GM10266 (cell line): Measurements from ENCODE around the gene DCTN3.
A peak's percentile ranks its signal among the peaks of the same experiment; 100 is the strongest.

Experiments used
- DNase-seq: peaks from one replicate; pipeline ENCODE4 v3.0.0; 2012; ENCODE audit errors: extremely low spot score
- TF ChIP-seq, protein P1 (sequence below): IDR thresholded peaks from 2 replicates; pipeline ENCODE4 v1.5.1; 2012; ENCODE audit warnings: mild to moderate bottlenecking, low read depth; ENCODE audit not compliant: control insufficient read depth, insufficient read depth; ENCODE audit errors: missing control alignments

Gene DCTN3

DNA sequence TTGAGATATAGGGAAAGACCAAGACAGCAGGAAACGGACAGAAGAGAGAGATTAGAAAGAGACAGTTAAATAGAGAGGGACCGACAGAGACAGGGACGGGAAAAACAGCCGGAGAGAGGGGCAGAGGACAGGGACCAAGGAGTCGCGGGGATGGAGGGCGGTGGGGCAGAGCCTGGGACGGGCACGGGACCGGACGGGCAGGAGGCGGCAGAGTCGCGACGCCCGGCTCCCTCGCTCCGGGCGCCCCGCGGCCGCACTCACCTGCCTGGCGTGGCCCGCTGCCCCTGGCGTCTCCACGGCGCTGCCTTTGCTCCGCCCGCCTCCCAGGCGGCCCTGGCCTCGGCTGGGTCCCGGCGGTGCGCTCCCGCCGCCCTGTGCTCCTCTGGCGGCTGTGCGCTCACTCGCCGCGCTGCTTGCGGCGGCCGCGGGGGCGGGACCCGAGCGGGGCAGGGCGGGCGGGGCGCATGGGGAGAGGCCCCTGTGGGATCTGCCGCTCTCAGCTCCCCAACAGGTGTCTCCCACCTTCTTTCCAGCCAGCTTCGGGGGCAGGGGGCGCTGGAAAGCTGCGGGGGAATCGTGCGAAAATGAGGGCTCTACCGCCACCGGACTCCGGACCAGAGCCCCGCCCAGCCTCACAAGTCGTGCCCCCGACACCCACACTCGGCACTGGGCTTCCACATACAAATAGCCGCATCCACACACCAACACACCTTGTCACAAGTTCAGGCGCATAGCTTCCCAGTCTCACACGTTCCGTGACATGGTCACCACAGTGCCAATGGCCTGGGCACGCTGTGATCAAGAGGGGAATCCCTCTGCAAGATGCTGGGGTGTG, 8.6 kb upstream of the DCTN3 start, which contains the start of gene ARID3C:
Gene ARID3C, minus strand, starts transcription at position 411 of the 835 bp plus-strand sequence. CDS start 1,052 bp downstream, outside the sequence.
- TF ChIP-seq, protein P1, sequence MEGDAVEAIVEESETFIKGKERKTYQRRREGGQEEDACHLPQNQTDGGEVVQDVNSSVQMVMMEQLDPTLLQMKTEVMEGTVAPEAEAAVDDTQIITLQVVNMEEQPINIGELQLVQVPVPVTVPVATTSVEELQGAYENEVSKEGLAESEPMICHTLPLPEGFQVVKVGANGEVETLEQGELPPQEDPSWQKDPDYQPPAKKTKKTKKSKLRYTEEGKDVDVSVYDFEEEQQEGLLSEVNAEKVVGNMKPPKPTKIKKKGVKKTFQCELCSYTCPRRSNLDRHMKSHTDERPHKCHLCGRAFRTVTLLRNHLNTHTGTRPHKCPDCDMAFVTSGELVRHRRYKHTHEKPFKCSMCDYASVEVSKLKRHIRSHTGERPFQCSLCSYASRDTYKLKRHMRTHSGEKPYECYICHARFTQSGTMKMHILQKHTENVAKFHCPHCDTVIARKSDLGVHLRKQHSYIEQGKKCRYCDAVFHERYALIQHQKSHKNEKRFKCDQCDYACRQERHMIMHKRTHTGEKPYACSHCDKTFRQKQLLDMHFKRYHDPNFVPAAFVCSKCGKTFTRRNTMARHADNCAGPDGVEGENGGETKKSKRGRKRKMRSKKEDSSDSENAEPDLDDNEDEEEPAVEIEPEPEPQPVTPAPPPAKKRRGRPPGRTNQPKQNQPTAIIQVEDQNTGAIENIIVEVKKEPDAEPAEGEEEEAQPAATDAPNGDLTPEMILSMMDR: no peak
- peak; percentile 64 for DNase-seq

DNA sequence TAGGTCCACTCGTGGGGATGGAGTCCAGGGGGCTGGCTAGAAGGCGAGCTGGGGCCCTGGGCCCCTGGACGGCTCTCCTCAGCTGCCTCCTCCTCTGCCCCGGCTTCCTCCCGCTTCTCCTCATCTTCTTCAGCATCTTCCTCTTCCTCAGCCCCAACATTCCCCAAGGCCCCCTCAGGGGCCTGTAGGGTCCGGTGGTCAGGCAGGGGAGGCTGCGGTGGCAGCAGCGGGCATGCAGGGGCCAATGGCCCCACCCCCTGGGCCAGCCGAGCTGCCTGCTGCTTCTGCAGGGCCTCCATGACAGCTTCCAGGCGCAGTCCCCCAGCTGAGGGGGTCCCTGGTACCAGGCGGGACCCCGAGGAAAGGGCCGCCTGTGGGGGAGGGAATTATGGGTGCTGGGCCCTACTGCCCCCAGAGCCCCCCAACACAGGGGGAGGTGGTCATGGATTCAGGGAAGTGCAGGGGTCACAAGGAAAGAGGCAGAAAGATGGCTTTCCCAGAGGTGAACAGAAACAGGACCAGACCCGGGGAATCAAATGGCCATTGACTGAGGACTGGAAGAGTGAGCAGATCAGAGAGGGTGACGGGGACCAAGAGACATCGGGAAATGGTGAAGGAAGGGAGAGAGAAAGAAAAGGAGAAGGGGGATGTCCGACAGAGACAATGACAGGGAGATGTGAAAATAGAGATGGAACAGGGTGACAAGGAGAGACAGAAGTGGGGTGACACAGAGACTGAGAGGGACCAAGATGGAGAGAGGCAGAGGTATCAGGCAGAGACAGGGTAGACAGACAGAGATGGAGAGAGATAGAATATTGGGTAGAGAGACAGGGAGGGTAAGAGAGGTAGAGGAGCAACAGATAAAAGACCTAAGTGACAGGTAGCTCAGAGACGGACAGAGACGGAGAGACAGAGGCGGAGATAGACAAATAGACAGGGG, 7.7 kb upstream of the DCTN3 start:
- DNase-seq: no peak
- TF ChIP-seq, protein P1: no peak

DNA sequence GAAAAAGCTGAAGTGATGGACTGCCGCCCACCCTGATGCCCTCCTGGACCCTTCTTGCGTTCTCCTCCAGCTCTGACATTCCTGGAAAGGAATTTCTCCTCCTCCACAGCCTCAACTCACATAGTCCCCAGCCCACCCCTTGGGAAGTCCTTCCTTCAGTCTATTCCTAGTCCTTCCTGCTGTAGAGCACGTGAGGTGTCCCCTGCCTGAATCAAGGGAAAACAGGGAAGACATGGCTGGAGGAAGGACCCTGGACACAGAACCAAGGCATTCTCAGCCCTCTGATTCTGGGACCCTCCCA, 4.8 kb upstream of the DCTN3 start:
- TF ChIP-seq, protein P1: no peak
- no peak for DNase-seq

DNA sequence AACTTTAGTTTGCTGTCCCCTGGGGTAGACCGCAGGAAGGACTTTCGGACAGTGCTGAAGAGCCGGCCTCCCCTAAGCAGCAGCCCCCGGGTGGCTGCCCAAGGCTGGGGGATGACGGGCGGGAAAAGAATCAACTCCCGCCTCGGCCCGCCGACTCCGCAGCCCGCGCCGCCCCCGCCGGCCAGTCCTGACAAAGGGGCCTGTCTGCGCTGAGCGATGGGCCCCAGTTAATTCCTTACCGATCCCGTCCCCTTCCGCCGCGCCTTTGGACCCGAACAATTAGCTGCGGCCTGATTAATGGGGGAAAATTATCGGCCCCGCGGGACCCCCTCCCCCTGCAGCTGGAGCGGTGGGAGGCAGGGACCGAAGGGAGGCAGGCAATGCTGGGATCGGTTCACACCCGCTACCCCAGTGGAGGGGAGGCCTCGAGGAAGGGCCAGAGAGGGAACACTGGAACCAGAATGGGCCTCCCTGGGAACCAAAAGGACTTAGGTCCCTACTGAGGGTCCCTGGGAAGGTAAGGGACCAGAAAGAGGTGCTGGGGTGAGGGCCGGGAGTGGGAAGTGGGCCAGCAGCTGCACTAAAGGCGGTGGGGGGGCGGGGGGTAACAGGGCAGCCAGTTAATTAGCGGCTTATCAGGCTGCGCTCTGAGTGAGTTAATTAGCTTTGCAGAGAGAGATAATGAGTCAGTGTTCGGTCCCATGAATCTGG, 4.3 kb upstream of the DCTN3 start:
- DNase-seq: no peak
- TF ChIP-seq, protein P1: no peak

DNA sequence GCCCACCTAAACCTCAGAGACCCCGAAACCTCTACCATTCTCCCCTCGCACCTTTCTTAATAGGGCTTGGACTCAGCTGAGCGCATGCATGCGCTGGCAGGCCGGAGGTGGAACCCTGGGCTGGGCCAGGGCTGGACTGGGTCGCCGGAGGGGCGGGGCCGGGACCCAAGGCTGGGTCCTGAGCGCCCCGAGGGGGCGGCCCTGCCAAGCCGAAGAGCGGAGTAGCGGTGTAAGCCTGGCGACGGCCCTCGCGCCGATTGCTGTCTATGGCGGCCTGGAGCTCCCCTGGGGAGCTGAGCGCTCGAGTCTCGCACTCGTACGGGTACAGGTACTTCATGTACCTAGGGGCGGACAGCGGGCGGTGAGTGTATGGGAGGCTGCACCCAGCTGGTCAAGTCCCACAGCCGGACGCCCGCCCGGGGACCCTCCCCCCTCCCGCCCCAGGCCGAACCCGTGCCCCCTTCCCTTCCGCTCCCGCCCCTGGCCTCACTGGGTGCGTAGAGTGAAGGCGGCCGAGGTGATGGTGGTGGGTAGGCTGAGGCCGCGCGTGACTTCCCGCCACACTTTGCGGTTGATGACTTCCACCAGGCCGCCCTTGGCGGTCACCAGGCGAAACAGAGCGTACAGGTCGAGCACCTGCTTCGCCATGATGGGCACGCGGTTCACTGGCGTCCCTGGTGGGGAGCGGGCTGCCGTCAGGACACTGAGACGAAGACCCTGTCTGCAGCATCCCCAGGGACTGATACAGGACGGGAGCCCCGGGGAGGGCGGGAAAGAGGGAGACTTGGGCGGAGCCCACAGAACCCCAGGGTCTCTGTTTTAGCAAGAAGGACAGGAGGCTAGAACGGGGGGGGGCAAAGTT, 3.3 kb upstream of the DCTN3 start:
- TF ChIP-seq, protein P1: no peak
- DNase-seq: no peak

DNA sequence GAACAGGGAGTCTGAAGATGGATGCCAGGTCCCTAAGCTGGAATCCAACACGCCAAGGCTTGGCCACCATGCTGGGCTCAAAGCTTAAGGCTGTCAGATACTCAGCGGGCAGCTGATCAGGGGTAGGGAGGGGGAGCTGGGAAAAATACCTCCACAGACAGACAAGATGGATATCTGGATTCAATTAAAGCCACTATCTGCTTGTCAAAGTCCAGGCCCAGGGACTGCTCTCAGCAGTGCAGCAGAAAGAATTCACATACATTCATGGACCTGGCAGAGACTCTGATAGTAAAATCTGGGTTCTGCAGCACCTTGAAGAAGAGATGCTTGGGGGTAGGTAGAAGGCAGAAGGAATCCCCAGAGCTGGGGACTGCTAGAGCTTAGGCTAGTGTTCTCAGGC, 5.2 kb downstream of the DCTN3 start:
- DNase-seq: no peak
- TF ChIP-seq, protein P1: no peak
